ENCODE data around the gene CBR3. TPM values are rescaled to one million over a fixed set of nuclear protein-coding genes. Genes with fewer than 3 reads are reported as not detected.
A peak's percentile ranks its signal among the peaks of the same experiment; 100 is the strongest.

CBR3 gene
- total RNA-seq, 1 experiment from 2014 or later = 32.9 TPM

DNA sequence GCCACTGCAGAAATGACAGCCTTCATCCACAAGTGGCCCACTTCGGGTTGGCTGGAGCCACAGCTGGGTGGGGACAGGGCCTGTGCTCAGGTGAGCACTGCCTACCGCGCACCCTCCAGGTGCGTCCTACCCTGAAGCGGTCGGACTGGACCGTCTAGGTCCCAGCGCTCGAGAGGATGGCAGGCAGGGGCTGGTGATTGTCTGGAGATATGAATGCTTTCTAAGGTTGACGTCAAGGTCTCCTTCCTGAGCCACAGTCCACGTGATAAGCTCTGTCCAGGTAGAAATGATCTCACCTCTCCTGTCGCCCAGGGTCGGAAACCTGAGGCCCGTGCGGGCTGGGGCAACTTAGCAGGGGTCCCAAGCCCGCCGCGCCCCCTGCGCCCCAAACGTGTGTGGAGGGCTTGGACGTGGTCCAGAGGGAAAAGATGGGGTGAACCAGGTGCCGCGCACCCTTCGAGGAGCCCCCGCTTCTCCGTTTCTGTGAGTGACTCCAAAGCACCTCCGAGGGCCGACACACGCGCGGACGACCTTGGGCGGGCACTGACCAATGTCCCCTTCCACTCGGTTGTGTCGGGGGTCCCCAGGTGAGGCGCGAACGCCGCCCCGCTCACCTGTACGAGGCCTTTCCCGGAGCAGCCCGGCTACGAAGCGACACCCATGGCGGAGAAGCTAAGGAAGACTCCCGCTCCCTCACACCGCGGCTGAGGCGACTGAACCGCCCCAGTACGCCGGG, 20.9 kb downstream of the CBR3 start:
- no peak for DNase-seq (ENCODE audit: low read depth)

GRCh38 chr21:36156339-36156814, 21.5 kb downstream of the CBR3 start:
- peak; percentile 92 for DNase-seq (ENCODE audit: low read depth)

DNA sequence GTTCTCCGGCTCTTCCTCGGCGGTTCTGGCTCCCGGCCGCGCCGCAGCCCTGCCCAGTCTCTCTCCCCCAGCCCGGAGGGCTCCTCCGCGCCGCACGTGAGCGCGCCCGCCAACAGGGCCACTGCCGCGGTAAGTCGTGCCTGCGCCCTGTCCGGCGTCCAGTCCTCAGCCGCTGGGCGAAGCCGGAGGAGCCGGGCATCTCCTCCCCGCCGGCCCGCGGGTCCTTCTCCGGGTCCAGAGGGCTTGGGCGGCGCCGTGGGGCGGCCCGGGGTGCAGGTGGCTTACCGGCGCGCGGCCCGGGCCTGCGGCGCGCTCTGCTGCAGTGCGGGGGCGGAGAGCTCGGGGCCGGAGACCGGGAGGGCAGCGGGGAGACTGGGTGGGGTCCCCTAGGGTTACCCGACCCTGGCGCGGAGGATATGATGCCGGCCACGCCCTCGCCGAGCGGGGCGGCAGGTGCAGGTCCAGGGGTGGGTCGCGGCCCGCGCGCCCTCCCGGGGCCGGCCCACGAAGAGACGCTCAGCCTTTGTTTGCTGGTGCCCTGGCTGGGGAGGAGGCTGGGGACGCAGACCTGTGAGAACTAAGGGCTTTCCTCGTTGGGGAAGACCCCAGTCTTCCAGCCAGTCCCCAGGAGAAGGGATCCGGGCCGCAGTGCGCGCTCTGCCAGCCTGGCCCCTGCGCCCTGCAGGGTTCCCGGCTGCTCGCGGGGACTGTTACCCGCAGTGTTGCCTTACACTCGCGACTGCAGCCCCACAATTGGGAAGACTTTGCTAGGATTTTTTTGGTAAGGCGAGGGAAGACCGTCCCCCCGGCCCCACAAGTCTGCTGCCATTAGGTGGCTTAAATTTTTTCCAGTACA, 22.2 kb downstream of the CBR3 start, which contains the start of gene DOP1B:
Gene DOP1B, plus strand, starts transcription at position 10 of the 856 bp plus-strand sequence. CDS start 7,910 bp downstream, outside the sequence.
- peak; percentile 6 for DNase-seq (ENCODE audit: low read depth)

GRCh38 chr21:36159356-36159921, 24.6 kb downstream of the CBR3 start:
- no peak for DNase-seq (ENCODE audit: low read depth)

DNA sequence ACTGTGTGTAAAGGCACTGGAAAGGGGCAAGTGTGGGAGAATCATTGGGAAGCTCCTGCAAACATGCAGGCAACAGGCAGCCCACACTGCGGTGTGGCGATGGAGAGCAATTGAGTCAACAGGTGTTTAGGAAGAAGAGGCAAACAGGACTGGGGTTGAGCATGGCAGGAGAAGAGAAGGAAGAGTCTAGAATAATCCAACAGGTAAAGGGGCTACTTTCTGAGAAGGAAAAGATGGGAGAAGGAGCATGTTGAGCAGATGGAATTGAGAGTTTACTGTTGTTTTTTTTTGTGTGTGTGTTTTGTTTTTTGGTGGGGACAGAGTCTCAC, 25.9 kb downstream of the CBR3 start:
- no peak for DNase-seq (ENCODE audit: low read depth)

GRCh38 chr21:36162631-36163030, 27.8 kb downstream of the CBR3 start:
- no peak for DNase-seq (ENCODE audit: low read depth)

- DNase-seq (ENCODE audit: low read depth) = no peak
Observed at GRCh38 chr21:36163750-36164741, 29.2 kb downstream of the CBR3 start.

DNA sequence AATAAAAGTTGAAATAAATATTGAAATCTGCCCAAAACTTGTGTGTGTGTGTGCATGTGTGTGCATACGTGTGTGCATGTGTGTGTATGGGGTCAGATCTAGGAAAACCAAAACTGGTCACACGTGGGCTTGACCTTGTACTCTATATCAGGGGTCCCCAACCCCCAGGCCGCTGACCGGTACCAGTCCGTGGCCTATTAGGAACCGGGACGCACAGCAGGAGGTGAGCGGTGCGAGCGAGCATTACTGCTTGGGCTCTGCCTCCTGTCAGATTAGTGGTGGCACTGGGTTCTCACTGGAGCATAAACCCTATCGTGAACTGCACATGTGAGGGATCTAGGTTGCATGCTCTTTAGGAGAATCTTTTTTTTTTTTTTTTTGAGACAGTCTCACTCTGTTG, 30.5 kb downstream of the CBR3 start:
- no peak for DNase-seq (ENCODE audit: low read depth)

DNA sequence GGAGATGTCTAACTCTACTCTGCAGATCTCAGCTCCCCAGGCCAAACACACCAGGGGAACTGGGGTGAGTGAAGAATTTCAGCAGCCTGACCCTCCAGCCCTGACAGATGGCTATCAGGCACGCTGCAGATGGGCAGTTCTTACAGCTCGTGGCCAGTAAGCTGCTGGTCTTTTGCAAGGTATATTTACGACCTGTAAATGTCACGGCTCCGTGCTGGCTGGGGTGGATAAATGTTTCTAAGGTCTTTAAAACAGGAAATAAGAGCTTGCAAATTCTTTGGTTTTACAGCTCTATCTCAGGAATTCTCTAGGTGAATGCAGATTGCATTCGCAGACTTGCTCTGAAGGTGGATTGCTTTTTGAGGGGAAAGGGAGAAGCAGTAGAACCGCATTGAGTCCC, 31.8 kb downstream of the CBR3 start:
- no peak for DNase-seq (ENCODE audit: low read depth)

- no peak for DNase-seq (ENCODE audit: low read depth)
Observed at GRCh38 chr21:36167541-36167940, 32.7 kb downstream of the CBR3 start.

DNA sequence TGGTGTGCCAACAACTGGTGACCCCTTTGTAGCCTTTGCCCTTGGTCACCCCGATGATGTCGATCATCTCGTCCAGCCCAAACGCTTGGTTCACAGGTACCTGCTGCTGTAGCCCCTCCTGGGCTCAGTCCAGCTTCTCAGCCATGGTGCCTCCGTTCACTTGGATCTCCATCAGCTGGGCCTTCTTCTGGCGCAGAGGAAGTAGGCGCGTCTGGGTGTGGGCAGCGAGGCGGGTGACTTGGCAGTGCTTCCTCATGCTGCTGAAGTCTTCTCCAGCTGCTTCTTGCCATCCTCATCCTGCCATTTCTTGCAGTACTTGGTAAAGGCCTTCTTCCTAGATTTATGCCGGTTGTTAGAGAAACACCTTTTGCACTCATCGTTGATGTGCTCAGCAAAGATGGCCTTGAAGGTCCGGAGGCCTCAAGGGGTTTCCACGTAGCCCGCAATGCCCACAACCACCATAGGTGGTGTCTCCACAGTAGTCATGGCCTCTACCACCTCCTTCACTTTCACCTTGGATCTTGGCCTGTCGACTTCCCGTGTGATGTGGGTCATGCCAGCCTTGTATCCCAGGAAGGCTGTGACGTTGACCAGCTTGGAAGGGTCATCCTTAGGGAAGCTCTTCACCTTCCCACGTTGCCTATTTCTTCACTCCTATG, 34.7 kb downstream of the CBR3 start:
- DNase-seq (ENCODE audit: low read depth) = no peak

DNA sequence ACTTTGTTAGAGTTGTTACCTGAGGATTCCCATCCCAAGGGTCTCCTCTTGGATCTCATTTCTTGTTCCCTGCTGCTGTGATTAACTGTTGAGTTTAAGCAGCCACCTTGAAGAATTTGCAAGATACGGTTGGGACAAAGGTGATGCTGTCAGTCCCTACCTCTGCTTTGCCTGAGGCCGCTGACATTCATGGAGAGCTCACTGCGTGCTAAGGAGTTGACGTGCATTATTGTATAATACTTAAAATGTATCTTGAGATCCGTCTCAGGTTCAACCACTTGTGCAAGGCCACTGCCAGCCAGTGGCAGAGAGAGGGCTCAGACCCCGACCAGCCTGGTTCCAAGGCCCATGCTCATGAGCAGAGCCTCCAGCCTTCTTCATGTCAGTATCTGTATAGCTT, 35.9 kb downstream of the CBR3 start:
- DNase-seq (ENCODE audit: low read depth) = no peak

- DNase-seq (ENCODE audit: low read depth) = no peak
Observed at GRCh38 chr21:36171336-36171735, 36.5 kb downstream of the CBR3 start.

GRCh38 chr21:36171741-36172331, 37.0 kb downstream of the CBR3 start:
- DNase-seq (ENCODE audit: low read depth) = no peak

DNA sequence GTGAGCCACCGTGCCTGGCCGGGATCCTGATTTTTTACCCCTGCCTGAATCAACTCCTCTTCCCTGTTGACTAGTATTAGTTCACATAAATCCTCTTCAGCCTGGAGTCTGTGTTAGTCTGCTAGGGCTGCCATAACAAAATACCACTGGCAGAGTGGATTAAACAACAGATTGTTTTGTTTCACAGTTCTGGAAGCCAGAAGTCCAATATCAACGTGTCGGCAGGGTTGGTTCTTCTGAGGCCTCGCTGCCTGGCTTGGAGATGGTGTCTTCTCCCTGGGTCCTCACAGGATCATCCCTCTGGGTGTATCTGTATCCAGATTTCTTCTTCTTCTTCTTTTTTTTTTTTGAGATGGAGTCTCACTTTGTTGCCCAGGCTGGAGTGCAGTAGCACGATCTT, 39.9 kb downstream of the CBR3 start:
- no peak for DNase-seq (ENCODE audit: low read depth)

GRCh38 chr21:36175771-36176565, 41.1 kb downstream of the CBR3 start:
- DNase-seq (ENCODE audit: low read depth) = no peak

DNA sequence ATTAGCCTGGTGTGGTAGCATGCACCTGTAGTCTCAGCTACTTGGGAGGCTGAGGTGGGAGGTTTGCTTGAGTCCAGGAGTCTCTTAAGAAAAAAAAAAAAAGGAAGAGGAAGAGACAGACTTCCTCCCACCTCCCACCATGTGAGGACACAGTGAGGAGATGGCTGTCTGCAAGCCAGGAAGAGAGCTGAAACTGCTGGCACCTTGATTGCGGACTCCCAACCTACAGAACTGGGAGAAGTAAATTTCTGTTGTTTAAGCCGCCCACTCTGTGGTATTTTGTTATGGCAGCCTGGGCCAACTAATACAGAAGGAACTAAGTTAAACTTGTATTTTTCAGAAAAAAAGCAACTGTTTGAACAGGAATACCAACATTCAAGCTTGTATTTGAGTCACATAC, 43.5 kb downstream of the CBR3 start:
- DNase-seq (ENCODE audit: low read depth) = no peak

- DNase-seq (ENCODE audit: low read depth) = no peak
Observed at GRCh38 chr21:36179145-36179544, 44.3 kb downstream of the CBR3 start.

DNA sequence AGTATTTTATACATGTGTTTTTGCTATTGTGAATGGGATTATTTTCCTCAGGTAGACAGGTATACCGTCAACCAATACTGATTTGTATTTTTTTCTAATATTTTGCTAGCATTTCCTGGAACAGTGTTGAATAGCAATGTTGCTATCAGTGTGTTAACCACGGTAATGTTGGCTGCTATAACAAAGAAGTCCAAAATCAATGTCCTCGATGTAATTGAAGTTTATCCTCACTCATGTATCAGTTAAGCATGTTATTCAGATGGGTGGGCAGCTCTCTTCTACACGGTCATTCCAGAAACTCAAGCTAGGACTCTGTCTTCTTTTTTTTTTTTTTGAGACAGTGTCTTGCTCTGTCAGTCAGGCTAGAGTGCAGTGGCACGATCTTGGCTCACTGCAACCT, 46.1 kb downstream of the CBR3 start:
- no peak for DNase-seq (ENCODE audit: low read depth)
